Measurements from ENCODE around the gene MAPK14.

The MAPK14 gene

GRCh38 chr6:36113703-36114102, 86.1 kb downstream of the MAPK14 start:
- Histone ChIP-seq H3K4me1 (peaks cover 1% of the 10 kb centered on the region), H3K9me3 (ENCODE audit: control insufficient read depth, low read length) (no peaks in the 10 kb centered on the region), H2AFZ (no peak overlapping the region), H3K4me2 (ENCODE audit: low read length) (no peak overlapping the region), H3K27ac (no peak overlapping the region), H3K4me3 (ENCODE audit: low read depth, low read length) (no peak overlapping the region), H3K79me2 (no peaks in the 10 kb centered on the region), H3K9ac (no peak overlapping the region), H3K27me3 (ENCODE audit: control insufficient read depth, insufficient read depth, low read length) (no peaks in the 10 kb centered on the region), H3K36me3 (ENCODE audit: control insufficient read depth, insufficient read depth, low read length) (no peaks in the 10 kb centered on the region)
- no peak for TF ChIP-seq CTCF (IDR thresholded peaks at IDR 0.05)

- no peaks in the 10 kb centered on the region for H3K36me3 ChIP-seq (ENCODE audit: control insufficient read depth, insufficient read depth, low read length)
- no peak overlapping the region for H3K27ac ChIP-seq
- no peaks in the 10 kb centered on the region for H3K27me3 ChIP-seq (ENCODE audit: control insufficient read depth, insufficient read depth, low read length)
- H3K79me2 ChIP-seq, result no peaks in the 10 kb centered on the region
- no peak overlapping the region for H3K4me2 ChIP-seq (ENCODE audit: low read length)
- peaks cover 3% of the 10 kb centered on the region for H3K4me1 ChIP-seq
- no peak for TF ChIP-seq CTCF (IDR thresholded peaks at IDR 0.05)
- H2AFZ ChIP-seq, result no peak overlapping the region
- no peak overlapping the region for H3K9ac ChIP-seq
- no peaks in the 10 kb centered on the region for H3K9me3 ChIP-seq (ENCODE audit: control insufficient read depth, low read length)
- no peak overlapping the region for H3K4me3 ChIP-seq (ENCODE audit: low read depth, low read length)
These were observed 87.3 kb downstream of the MAPK14 start for GRCh38 chr6:36114798-36115408.

GRCh38 chr6:36115412-36115811, 87.8 kb downstream of the MAPK14 start:
- TF ChIP-seq CTCF (IDR thresholded peaks at IDR 0.05), result no peak
- H3K4me3 ChIP-seq (ENCODE audit: low read depth, low read length), result no peak overlapping the region
- no peaks in the 10 kb centered on the region for H3K79me2 ChIP-seq
- H3K27me3 ChIP-seq (ENCODE audit: control insufficient read depth, insufficient read depth, low read length), result no peaks in the 10 kb centered on the region
- no peak overlapping the region for H3K4me2 ChIP-seq (ENCODE audit: low read length)
- peaks cover 3% of the 10 kb centered on the region for H3K4me1 ChIP-seq
- no peaks in the 10 kb centered on the region for H3K9me3 ChIP-seq (ENCODE audit: control insufficient read depth, low read length)
- no peak overlapping the region for H2AFZ ChIP-seq
- H3K9ac ChIP-seq, result no peak overlapping the region
- H3K27ac ChIP-seq, result no peak overlapping the region
- no peaks in the 10 kb centered on the region for H3K36me3 ChIP-seq (ENCODE audit: control insufficient read depth, insufficient read depth, low read length)

- H2AFZ ChIP-seq, result no peak overlapping the region
- no peaks in the 10 kb centered on the region for H3K36me3 ChIP-seq (ENCODE audit: control insufficient read depth, insufficient read depth, low read length)
- no peak overlapping the region for H3K9ac ChIP-seq
- no peak for TF ChIP-seq CTCF (IDR thresholded peaks at IDR 0.05)
- H3K4me3 ChIP-seq (ENCODE audit: low read depth, low read length), result no peak overlapping the region
- H3K4me1 ChIP-seq, result peaks cover 11% of the 10 kb centered on the region
- H3K27me3 ChIP-seq (ENCODE audit: control insufficient read depth, insufficient read depth, low read length), result no peaks in the 10 kb centered on the region
- H3K27ac ChIP-seq, result no peak overlapping the region
- H3K79me2 ChIP-seq, result no peaks in the 10 kb centered on the region
- no peak overlapping the region for H3K4me2 ChIP-seq (ENCODE audit: low read length)
- H3K9me3 ChIP-seq (ENCODE audit: control insufficient read depth, low read length), result no peaks in the 10 kb centered on the region
These were observed 88.7 kb downstream of the MAPK14 start for GRCh38 chr6:36116066-36116864.

Measured in parathyroid adenoma (tissue), 2 donors.